Activated naive CD8-positive, alpha-beta T cell treated with anti-CD3 and anti-CD28 coated beads for 36 hours (primary cell): ENCODE measurements around the gene CPEB4. TPM values are rescaled to one million over a fixed set of nuclear protein-coding genes. Genes with fewer than 3 reads are reported as not detected.

Experiments used
- DNase-seq: peaks from one replicate; pipeline ENCODE4 v3.0.0; 2021
- H3K27ac Mint-ChIP-seq: one replicate; pipeline ENCODE4 v1.8.0; 2022; ENCODE audit warnings: mild to moderate bottlenecking, moderate library complexity, mixed read lengths
- H3K27me3 Mint-ChIP-seq: one replicate; pipeline ENCODE4 v1.8.0; 2022; ENCODE audit warnings: mild to moderate bottlenecking, mixed read lengths
- H3K36me3 Mint-ChIP-seq: one replicate; pipeline ENCODE4 v1.8.0; 2021; ENCODE audit warnings: mild to moderate bottlenecking, mixed read lengths
- H3K4me1 Mint-ChIP-seq: one replicate; pipeline ENCODE4 v1.8.0; 2021; ENCODE audit warnings: mixed read lengths
- H3K4me3 Mint-ChIP-seq: one replicate; pipeline ENCODE4 v1.8.0; 2022; ENCODE audit warnings: mild to moderate bottlenecking, moderate library complexity, mixed read lengths
- H3K9me3 Mint-ChIP-seq: one replicate; pipeline ENCODE4 v1.8.0; 2022; ENCODE audit warnings: mixed read lengths
- total RNA-seq, 2 experiments: library from RNA; stranded (reverse); gene quantifications; one replicate each; pipeline ENCODE4 v1.2.3, GENCODE V29; 2021

Gene CPEB4
- total RNA-seq, 2 experiments from 2014 or later, result 7.4 to 8.4 TPM

DNA sequence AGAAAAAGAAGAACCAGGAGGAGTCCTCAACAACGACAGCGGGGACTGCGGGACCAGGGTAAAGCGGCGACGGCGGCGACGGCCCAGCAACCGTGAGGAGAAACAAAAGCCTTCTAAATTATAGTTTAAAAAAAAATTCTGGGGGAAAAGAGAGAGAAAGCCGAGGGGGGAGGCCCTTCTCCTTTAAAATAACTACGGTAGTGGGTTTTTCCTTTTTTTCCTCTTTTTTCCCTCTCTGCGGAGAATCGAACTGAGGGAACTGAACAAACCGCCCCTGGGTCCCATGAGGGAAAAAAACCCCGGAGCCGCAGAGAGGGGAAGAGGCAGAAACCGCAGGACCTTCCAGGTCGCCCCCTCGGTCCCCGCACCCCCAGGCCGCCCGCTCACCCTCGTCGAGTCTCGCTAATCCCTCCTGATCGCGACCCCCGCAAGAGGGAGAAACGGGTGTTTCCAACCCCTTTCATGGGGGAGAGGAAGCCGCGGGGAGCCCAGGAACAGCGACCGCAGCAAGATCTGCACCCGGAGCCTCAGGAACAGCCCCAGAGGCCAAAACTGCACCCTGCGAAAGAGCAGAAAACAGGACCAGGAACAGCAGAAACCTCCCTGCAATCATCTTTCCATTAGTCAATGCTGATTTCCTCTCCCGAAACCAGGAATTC is 453 bp downstream of the CPEB4 start:
- peaks cover 11% of the 10 kb centered on the region for H3K9me3 Mint-ChIP-seq
- H3K4me3 Mint-ChIP-seq, result peak overlapping the region; percentile 94
- peaks cover 17% of the 10 kb centered on the region for H3K36me3 Mint-ChIP-seq
- DNase-seq, result peak; percentile 18
- peaks cover 51% of the 10 kb centered on the region for H3K4me1 Mint-ChIP-seq
- peak overlapping the region; percentile 98 for H3K27ac Mint-ChIP-seq
- H3K27me3 Mint-ChIP-seq, result no peaks in the 10 kb centered on the region

DNA sequence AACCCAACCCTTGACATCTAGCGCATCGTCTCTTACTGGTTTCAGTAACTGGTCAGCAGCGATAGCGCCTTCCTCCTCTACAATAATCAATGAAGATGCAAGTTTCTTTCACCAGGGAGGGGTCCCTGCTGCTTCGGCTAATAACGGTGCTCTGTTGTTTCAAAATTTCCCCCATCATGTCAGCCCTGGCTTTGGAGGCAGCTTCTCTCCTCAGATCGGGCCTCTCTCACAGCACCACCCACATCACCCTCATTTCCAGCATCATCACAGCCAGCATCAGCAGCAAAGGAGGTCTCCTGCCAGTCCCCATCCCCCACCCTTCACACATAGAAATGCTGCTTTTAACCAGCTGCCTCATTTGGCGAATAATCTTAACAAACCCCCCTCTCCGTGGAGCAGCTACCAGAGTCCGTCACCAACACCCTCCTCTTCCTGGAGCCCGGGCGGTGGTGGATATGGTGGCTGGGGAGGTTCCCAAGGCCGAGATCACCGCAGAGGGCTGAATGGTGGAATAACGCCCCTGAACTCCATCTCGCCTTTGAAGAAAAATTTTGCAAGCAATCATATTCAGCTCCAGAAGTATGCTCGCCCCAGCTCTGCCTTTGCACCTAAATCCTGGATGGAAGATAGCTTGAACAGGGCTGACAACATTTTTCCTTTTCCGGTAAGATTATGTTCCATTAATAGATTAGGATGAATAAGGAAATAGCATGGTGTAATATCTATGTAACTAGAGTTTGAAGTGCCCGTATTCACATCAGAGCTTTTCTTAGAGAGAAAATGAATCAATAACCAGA is 2.2 kb downstream of the CPEB4 start:
- Mint-ChIP-seq H3K4me3 (peak overlapping the region; percentile 41), H3K27ac (no peak overlapping the region), H3K9me3 (peaks cover 5% of the 10 kb centered on the region), H3K27me3 (no peaks in the 10 kb centered on the region), H3K4me1 (peaks cover 47% of the 10 kb centered on the region), H3K36me3 (peaks cover 6% of the 10 kb centered on the region)
- DNase-seq, result no peak

DNA sequence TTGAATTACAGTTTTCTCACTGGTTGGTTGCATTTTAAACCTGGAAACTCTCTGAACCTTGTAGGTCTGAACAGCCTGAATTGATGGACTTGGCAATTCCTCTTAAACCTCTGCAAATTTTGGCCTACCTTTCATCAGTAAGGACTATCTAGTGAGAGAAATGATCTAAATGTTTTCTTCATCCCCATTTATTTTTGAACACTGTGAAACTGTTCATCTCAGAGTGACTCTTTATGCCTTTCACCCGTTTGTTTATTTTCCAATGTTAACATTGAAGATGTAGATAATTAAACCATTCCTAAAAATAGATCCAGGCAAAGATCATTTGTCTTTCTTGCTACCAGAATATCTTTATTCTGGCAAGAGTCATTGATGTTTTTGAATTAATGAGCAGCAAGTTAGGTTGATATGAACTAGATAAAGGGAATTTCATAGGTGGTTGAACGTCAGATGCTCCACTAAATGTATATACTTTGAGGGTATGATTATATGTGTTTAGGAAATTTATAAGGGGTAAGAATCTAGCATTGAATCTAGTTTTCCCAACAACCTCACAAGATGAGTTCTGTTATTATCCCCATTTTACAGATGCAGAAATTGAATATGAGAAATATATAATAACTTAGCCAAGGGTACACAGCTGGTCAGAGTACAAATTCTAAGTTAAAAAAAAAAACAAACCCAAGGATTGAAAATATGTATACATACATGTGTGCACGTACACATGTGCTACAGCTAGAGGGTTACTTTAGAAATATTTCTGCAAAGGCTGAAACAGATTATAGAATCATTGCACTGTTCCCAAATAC is 3.4 kb downstream of the CPEB4 start:
- Mint-ChIP-seq H3K27ac (no peak overlapping the region), H3K4me3 (peak overlapping the region; percentile 57), H3K27me3 (no peaks in the 10 kb centered on the region), H3K9me3 (no peaks in the 10 kb centered on the region), H3K36me3 (peaks cover 2% of the 10 kb centered on the region), H3K4me1 (peaks cover 48% of the 10 kb centered on the region)
- no peak for DNase-seq

DNA sequence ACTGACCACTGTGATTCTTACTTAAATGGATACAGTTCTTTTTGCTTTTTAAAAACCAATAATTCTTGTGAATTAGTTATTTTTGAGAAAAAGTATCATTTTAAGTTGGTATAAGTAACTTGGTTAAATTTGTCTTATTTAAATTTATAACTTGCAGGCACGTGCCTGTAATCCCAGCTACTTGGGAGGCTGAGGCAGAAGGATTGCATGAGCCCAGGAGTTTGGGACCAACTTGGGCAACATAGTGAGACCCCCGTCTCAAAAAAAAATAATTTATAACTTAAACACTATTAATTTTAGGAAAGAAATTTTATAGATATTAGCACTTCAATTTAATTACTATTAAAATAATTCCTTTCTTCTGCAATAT is 5.0 kb downstream of the CPEB4 start:
- Mint-ChIP-seq H3K9me3 (no peaks in the 10 kb centered on the region), H3K27me3 (no peaks in the 10 kb centered on the region), H3K4me1 (peaks cover 45% of the 10 kb centered on the region), H3K36me3 (peaks cover 2% of the 10 kb centered on the region), H3K4me3 (no peak overlapping the region), H3K27ac (no peak overlapping the region)
- DNase-seq, result no peak

DNA sequence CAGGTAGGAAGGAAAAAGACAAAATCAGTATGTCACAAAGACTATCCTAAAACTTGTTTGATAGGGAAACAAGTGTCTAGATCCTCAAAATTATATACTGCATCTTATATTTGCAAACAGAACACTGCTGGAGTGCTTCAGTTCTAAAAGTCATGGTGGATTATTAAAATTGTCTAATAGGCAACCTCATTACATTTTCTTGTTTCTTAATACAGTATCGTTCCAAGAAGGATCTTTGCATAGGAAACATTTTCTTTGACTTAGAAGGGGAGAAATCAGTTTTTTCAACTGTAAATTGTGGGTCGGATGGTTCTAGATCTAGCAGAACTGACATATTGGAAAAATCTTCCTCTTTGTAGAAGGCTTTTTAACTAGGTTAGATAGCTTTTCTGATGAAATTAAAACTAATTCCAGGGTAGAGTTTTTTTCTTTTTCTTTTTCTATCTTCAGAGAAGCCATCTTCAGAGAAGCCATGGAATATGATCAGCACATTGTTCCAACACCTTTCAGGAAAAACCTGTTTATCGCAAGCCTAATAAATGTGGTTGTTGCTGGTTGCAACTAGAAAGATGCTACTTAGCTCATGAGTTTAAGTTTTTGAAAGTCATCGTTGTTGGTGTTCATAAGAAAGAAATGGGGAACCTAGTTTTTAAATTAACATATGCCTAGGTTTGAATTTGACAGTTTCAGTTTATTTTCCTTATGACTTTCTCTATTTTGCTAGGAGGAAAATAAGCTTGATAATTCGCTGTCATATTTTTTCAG is 7.4 kb downstream of the CPEB4 start:
- Mint-ChIP-seq H3K4me1 (peaks cover 34% of the 10 kb centered on the region), H3K36me3 (peaks cover 4% of the 10 kb centered on the region), H3K9me3 (no peaks in the 10 kb centered on the region), H3K4me3 (no peak overlapping the region), H3K27ac (no peak overlapping the region), H3K27me3 (no peaks in the 10 kb centered on the region)
- no peak for DNase-seq

DNA sequence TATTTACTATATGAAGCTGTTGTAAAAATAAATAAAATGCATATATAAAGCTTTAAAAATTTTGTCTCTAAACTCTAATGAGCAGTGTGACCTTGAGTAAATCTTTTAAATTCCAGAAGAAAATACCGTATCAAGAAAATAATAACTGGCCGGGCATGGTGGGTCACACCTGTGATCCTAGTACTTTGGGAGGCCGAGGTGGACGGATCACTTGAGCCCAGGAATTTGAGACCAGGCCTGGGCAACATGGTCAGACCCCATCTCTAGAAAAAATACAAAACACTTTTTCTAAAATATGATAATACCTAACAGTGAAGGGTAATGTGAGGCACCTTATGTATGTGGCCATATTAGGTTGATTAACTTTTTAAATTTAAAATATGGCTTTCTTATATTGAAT is 8.5 kb downstream of the CPEB4 start:
- DNase-seq, result no peak
- no peaks in the 10 kb centered on the region for H3K27me3 Mint-ChIP-seq
- H3K27ac Mint-ChIP-seq, result no peak overlapping the region
- H3K4me3 Mint-ChIP-seq, result no peak overlapping the region
- peaks cover 25% of the 10 kb centered on the region for H3K4me1 Mint-ChIP-seq
- peaks cover 3% of the 10 kb centered on the region for H3K36me3 Mint-ChIP-seq
- no peaks in the 10 kb centered on the region for H3K9me3 Mint-ChIP-seq

DNA sequence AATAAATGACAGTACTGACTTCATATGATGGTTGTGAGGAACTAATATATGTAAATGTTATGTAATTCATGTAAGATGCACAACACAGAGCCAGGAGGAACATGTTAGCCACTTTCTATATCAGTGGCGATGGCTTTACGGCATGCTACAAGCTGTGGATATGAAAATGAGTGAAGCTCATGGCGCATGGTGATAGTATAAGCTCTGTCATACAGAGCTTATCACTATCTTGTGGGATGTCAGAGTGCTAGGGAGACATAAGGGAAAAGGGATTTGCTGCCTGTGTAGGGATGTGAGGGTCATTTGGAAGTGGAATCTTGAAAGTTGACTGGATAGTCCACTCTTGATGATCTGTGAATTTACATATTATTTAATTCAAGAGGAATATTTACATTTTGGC is 13.6 kb downstream of the CPEB4 start:
- Mint-ChIP-seq H3K27ac (no peak overlapping the region), H3K36me3 (peaks cover 3% of the 10 kb centered on the region), H3K4me1 (peaks cover 15% of the 10 kb centered on the region), H3K4me3 (no peak overlapping the region), H3K9me3 (no peaks in the 10 kb centered on the region), H3K27me3 (no peaks in the 10 kb centered on the region)
- no peak for DNase-seq

DNA sequence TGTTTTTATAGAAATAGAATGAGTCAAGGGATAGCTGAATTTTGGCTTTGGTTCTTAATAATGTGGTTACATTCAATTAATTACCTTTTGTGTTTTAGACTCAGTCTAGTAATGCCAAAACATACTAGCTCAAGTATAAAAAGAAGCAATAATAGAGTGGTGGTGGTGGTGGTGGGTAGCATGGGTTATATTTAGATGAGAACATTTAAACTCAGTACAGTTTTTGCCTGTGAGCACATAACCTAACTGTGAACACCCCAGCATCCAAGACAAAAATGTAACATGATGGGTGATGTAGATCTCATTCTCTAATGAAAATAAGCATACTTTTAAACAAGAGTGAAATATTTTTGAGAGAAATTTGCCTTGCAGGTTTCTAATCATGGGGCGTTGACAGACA is 14.2 kb downstream of the CPEB4 start:
- DNase-seq, result no peak
- Mint-ChIP-seq H3K36me3 (peaks cover 3% of the 10 kb centered on the region), H3K4me3 (no peak overlapping the region), H3K9me3 (no peaks in the 10 kb centered on the region), H3K27ac (no peak overlapping the region), H3K4me1 (peaks cover 15% of the 10 kb centered on the region), H3K27me3 (no peaks in the 10 kb centered on the region)

DNA sequence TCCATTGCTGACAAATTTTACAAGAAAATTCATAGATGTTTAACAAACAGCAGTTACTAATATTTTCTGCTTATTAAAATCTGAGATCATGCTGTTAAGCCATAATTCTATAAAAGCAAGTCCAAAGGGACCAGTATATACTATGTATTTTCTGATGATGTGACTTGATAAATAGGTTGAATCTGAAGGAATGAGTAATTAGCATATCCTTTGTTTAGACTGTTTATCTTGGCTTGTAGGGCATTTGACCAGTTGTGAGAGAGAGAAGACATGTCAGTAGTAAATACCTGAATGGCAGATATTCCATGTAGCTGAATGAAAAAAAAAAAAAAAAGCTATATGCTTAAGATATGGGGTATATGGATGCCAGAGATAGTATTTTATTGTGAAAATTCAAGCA is 14.6 kb downstream of the CPEB4 start:
- H3K9me3 Mint-ChIP-seq, result no peaks in the 10 kb centered on the region
- H3K27me3 Mint-ChIP-seq, result no peaks in the 10 kb centered on the region
- no peak for DNase-seq
- peaks cover 15% of the 10 kb centered on the region for H3K4me1 Mint-ChIP-seq
- no peak overlapping the region for H3K4me3 Mint-ChIP-seq
- peaks cover 3% of the 10 kb centered on the region for H3K36me3 Mint-ChIP-seq
- H3K27ac Mint-ChIP-seq, result no peak overlapping the region

DNA sequence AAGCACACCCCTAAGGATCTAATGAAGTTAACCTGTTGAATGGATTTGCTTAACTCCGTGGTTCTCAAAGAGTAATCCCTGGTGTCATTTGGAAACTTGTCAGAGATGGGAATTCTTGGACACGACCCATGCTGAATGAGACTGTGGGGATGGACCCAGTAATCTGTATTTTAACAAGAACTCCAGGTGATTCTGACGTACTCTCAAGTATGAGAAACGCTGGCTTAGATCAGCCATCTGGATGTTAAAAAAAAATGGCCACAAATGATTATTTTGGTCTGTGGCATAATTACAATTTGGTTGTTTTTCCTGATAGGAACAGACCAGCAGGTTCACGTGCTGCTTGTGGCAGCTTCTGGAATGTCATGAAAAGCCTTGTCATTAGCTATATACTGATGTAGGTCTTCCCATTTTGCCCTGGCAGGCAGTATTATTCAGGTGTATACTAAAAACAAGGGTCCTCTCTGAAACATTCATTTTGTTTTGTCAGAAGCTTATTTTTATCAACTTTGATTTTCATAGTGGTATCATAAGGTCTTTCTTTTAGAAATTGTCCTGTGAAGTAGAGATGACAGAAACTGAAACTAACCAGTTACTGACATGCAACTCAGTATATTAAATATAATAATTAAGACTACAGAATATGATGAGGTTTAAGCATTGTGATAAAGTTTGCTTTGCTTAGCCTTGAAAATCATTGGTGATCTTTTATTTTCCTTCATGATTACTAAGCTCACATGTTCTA is 15.4 kb downstream of the CPEB4 start:
- H3K4me1 Mint-ChIP-seq, result peaks cover 17% of the 10 kb centered on the region
- peaks cover 3% of the 10 kb centered on the region for H3K36me3 Mint-ChIP-seq
- H3K27ac Mint-ChIP-seq, result no peak overlapping the region
- H3K4me3 Mint-ChIP-seq, result no peak overlapping the region
- H3K27me3 Mint-ChIP-seq, result no peaks in the 10 kb centered on the region
- no peaks in the 10 kb centered on the region for H3K9me3 Mint-ChIP-seq
- DNase-seq, result no peak

DNA sequence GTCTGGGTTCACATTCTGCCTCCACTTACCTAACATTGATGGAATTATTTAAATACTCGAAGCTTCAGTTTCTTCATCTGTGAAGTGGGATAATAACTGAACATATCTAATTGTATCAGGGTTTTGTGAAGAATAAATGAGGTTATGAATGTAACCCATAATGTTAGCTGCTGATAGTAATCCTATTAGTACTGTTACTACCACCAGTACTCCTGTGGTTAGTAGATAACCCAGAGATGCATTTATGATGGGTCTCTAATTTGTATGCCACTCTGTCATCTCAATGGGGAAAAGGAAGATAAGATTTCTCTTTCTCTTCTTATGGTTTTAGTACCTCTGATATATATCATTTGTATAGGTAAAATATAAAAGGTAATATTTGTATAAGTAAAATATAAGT is 16.0 kb downstream of the CPEB4 start:
- H3K36me3 Mint-ChIP-seq, result peaks cover 3% of the 10 kb centered on the region
- no peaks in the 10 kb centered on the region for H3K27me3 Mint-ChIP-seq
- H3K4me1 Mint-ChIP-seq, result peaks cover 20% of the 10 kb centered on the region
- DNase-seq, result no peak
- no peak overlapping the region for H3K27ac Mint-ChIP-seq
- H3K9me3 Mint-ChIP-seq, result no peaks in the 10 kb centered on the region
- H3K4me3 Mint-ChIP-seq, result no peak overlapping the region

DNA sequence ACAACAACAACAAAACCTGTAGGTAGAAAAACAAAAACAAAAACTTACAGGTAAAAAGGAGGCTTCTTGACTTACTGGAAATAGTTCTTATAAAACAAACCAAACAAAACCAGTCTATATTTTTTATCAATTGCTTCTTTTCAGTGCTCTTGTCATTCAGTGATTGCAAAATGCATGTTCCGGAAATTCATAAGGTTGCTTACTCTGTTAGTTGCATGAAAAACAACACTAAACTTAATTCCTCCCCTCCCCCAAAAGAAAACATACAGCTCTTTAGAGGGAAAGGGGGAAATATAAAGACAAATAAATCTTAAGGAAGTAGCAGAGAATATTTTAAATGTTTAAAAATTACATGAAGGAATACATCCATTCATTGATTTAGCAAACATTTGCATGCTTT is 19.1 kb downstream of the CPEB4 start:
- no peak for DNase-seq
- Mint-ChIP-seq H3K4me1 (peaks cover 18% of the 10 kb centered on the region), H3K4me3 (no peak overlapping the region), H3K36me3 (no peaks in the 10 kb centered on the region), H3K27ac (no peak overlapping the region), H3K9me3 (no peaks in the 10 kb centered on the region), H3K27me3 (no peaks in the 10 kb centered on the region)

DNA sequence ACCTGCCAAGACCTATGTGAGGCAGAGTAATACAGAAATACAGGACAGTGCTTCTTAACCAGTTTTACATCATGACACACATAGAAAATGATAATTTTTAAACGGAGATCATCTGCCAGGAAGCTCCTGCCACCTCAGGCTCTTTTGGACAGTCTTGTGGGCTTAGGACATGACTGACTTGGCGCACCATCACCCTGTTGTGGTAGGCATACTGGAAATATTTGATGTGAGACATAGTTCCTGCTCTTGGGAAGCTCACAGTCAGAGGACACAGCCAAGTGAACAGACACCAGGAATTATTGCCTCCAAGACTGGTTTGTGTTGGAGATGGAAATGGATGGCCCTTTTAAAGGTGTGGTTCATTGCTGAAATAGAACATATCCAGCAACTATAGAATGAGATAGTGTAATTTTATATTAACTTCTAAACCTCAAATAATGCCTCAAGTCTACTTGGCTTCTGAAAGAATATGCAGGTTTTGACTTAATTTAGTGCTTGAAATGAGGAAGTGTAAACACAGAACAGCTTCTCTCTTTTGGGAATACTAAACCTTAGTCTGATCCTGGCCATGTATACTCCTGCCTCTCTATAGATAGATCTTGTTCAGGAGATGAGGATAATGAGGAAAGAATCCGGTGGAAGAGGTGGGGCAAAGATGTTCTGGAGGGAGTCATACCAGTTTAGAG is 19.7 kb downstream of the CPEB4 start:
- H3K4me1 Mint-ChIP-seq, result peaks cover 13% of the 10 kb centered on the region
- no peaks in the 10 kb centered on the region for H3K27me3 Mint-ChIP-seq
- no peak overlapping the region for H3K4me3 Mint-ChIP-seq
- no peak for DNase-seq
- H3K9me3 Mint-ChIP-seq, result no peaks in the 10 kb centered on the region
- H3K27ac Mint-ChIP-seq, result no peak overlapping the region
- no peaks in the 10 kb centered on the region for H3K36me3 Mint-ChIP-seq

DNA sequence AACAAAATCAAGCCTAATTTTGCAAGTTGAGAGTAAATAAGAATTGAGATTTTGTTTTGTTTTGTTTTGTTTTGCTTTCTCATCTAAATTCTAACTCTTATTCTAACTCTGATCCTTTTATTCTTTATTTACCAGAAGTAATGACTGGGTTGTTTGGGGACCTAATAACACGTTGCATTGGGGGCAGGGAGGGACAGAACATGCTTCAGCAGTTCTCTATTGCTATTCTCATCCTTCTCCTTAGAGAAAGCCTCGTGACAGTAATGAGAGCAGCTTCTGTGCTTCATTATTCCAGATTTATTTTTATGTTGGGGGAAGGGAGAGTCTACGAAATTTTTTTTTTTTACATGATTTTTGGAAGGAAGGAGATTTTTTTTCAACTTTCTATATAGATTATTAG is 21.1 kb downstream of the CPEB4 start:
- no peaks in the 10 kb centered on the region for H3K9me3 Mint-ChIP-seq
- no peaks in the 10 kb centered on the region for H3K36me3 Mint-ChIP-seq
- H3K27me3 Mint-ChIP-seq, result no peaks in the 10 kb centered on the region
- no peak overlapping the region for H3K27ac Mint-ChIP-seq
- H3K4me1 Mint-ChIP-seq, result peaks cover 7% of the 10 kb centered on the region
- DNase-seq, result no peak
- no peak overlapping the region for H3K4me3 Mint-ChIP-seq
